ENCODE results near the gene ERAL1.
"Not testable (repeated sequence)": the region's sequence is repeated elsewhere in the genome, so short reads cannot be mapped to it uniquely, and the experiment has no call there.

The ERAL1 gene

GRCh38 chr17:28836541-28836940 is 18.3 kb upstream of the ERAL1 start:
- not testable (repeated sequence) for H3K79me2 ChIP-seq (ENCODE audit: control insufficient read depth, insufficient read depth, low read length, poor library complexity); H2BK5ac ChIP-seq (ENCODE audit: low read depth, low read length, poor library complexity); H2AFZ ChIP-seq (ENCODE audit: insufficient read depth, low read length, poor library complexity); H4K12ac ChIP-seq (ENCODE audit: low read depth, low read length); H3K27me3 ChIP-seq (ENCODE audit: insufficient read depth, low read length); H3K23ac ChIP-seq (ENCODE audit: low read length); H2AK5ac ChIP-seq (ENCODE audit: low read length); H3K14ac ChIP-seq (ENCODE audit: low read length); DNase-seq; H3K9ac ChIP-seq (ENCODE audit: low read length); H3K9me3 ChIP-seq (ENCODE audit: insufficient read depth, low read depth, low read length); H3K4me3 ChIP-seq (ENCODE audit: low read depth, low read length); H2BK120ac ChIP-seq (ENCODE audit: insufficient read depth, low read length, poor library complexity); H4K8ac ChIP-seq (ENCODE audit: low read depth, low read length); H3K18ac ChIP-seq (ENCODE audit: low read length); H3K4ac ChIP-seq (ENCODE audit: low read depth, low read length); H3K36me3 ChIP-seq (ENCODE audit: control insufficient read depth in 1 of 2, insufficient read depth in 2 of 2, low read length in 2 of 2); H3K27ac ChIP-seq (ENCODE audit: low read depth, low read length); H2BK12ac ChIP-seq (ENCODE audit: low read length); H3K79me1 ChIP-seq (ENCODE audit: low read length); H3K4me2 ChIP-seq (ENCODE audit: low read length); H4K91ac ChIP-seq (ENCODE audit: low read depth, low read length); H3K4me1 ChIP-seq (ENCODE audit: control insufficient read depth in 1 of 2, insufficient read depth in 2 of 2, low read length in 2 of 2)
- WGBS (ENCODE audit: extremely low coverage, insufficient coverage, insufficient read length), result no CpG with 5 or more reads among the region's 10 CpGs

GRCh38 chr17:28839221-28839620 is 15.6 kb upstream of the ERAL1 start:
- no peak overlapping the region for H2AFZ ChIP-seq (ENCODE audit: insufficient read depth, low read length, poor library complexity)
- H3K23ac ChIP-seq (ENCODE audit: low read length), result no peak overlapping the region
- no peak overlapping the region for H4K12ac ChIP-seq (ENCODE audit: low read depth, low read length)
- DNase-seq, result no peak
- no peak overlapping the region for H3K4me2 ChIP-seq (ENCODE audit: low read length)
- H4K91ac ChIP-seq (ENCODE audit: low read depth, low read length), result no peak overlapping the region
- WGBS (ENCODE audit: extremely low coverage, insufficient coverage, insufficient read length), result no CpG with 5 or more reads among the region's 2 CpGs
- H2BK120ac ChIP-seq (ENCODE audit: insufficient read depth, low read length, poor library complexity), result no peak overlapping the region
- no peaks in the 10 kb centered on the region for H3K4me1 ChIP-seq (ENCODE audit: control insufficient read depth in 1 of 2, insufficient read depth in 2 of 2, low read length in 2 of 2)
- H3K4me3 ChIP-seq (ENCODE audit: low read depth, low read length), result no peak overlapping the region
- H3K9me3 ChIP-seq (ENCODE audit: insufficient read depth, low read depth, low read length), result no peaks in the 10 kb centered on the region
- no peak overlapping the region for H3K27ac ChIP-seq (ENCODE audit: low read depth, low read length)
- no peak overlapping the region for H2BK5ac ChIP-seq (ENCODE audit: low read depth, low read length, poor library complexity)
- H2BK12ac ChIP-seq (ENCODE audit: low read length), result no peak overlapping the region
- peaks cover 0 to 2% of the 10 kb centered on the region in 2 experiments for H3K36me3 ChIP-seq (ENCODE audit: control insufficient read depth in 1 of 2, insufficient read depth in 2 of 2, low read length in 2 of 2)
- no peak overlapping the region for H3K14ac ChIP-seq (ENCODE audit: low read length)
- H3K4ac ChIP-seq (ENCODE audit: low read depth, low read length), result no peak overlapping the region
- H3K18ac ChIP-seq (ENCODE audit: low read length), result no peak overlapping the region
- no peak overlapping the region for H2AK5ac ChIP-seq (ENCODE audit: low read length)
- peaks cover 7% of the 10 kb centered on the region for H3K79me2 ChIP-seq (ENCODE audit: control insufficient read depth, insufficient read depth, low read length, poor library complexity)
- no peaks in the 10 kb centered on the region for H3K27me3 ChIP-seq (ENCODE audit: insufficient read depth, low read length)
- H4K8ac ChIP-seq (ENCODE audit: low read depth, low read length), result no peak overlapping the region
- no peak overlapping the region for H3K9ac ChIP-seq (ENCODE audit: low read length)
- H3K79me1 ChIP-seq (ENCODE audit: low read length), result peaks cover 7% of the 10 kb centered on the region

- no peaks in the 10 kb centered on the region for H3K4me1 ChIP-seq (ENCODE audit: control insufficient read depth in 1 of 2, insufficient read depth in 2 of 2, low read length in 2 of 2)
- H2BK5ac ChIP-seq (ENCODE audit: low read depth, low read length, poor library complexity), result no peak overlapping the region
- H3K4ac ChIP-seq (ENCODE audit: low read depth, low read length), result peak overlapping the region; percentile 98
- no peaks in the 10 kb centered on the region for H3K9me3 ChIP-seq (ENCODE audit: insufficient read depth, low read depth, low read length)
- H3K14ac ChIP-seq (ENCODE audit: low read length), result peak overlapping the region; percentile 94
- peaks cover 0 to 2% of the 10 kb centered on the region in 2 experiments for H3K36me3 ChIP-seq (ENCODE audit: control insufficient read depth in 1 of 2, insufficient read depth in 2 of 2, low read length in 2 of 2)
- peak overlapping the region; percentile 82 for H2BK120ac ChIP-seq (ENCODE audit: insufficient read depth, low read length, poor library complexity)
- H3K4me3 ChIP-seq (ENCODE audit: low read depth, low read length), result peak overlapping the region; percentile 97
- H3K23ac ChIP-seq (ENCODE audit: low read length), result no peak overlapping the region
- peak overlapping the region; percentile 98 for H4K12ac ChIP-seq (ENCODE audit: low read depth, low read length)
- H2AK5ac ChIP-seq (ENCODE audit: low read length), result peak overlapping the region; percentile 66
- H3K27ac ChIP-seq (ENCODE audit: low read depth, low read length), result peak overlapping the region; percentile 32
- H3K79me1 ChIP-seq (ENCODE audit: low read length), result peaks cover 7% of the 10 kb centered on the region
- H3K27me3 ChIP-seq (ENCODE audit: insufficient read depth, low read length), result no peaks in the 10 kb centered on the region
- peak overlapping the region; percentile 100 for H4K8ac ChIP-seq (ENCODE audit: low read depth, low read length)
- H3K18ac ChIP-seq (ENCODE audit: low read length), result peak overlapping the region; percentile 73
- peak in 1 of 2 donors; percentile 14 for DNase-seq
- peaks cover 7% of the 10 kb centered on the region for H3K79me2 ChIP-seq (ENCODE audit: control insufficient read depth, insufficient read depth, low read length, poor library complexity)
- peak overlapping the region; percentile 90 for H2AFZ ChIP-seq (ENCODE audit: insufficient read depth, low read length, poor library complexity)
- WGBS (ENCODE audit: extremely low coverage, insufficient coverage, insufficient read length), result no CpG with 5 or more reads among the region's 6 CpGs
- H2BK12ac ChIP-seq (ENCODE audit: low read length), result no peak overlapping the region
- H3K9ac ChIP-seq (ENCODE audit: low read length), result peak overlapping the region; percentile 93
- H4K91ac ChIP-seq (ENCODE audit: low read depth, low read length), result peak overlapping the region; percentile 80
- H3K4me2 ChIP-seq (ENCODE audit: low read length), result peak overlapping the region; percentile 94
Observed at GRCh38 chr17:28841901-28842281, 12.9 kb upstream of the ERAL1 start.

- Histone ChIP-seq H4K91ac (ENCODE audit: low read depth, low read length) (peak within 1 kb of the TSS; percentile 80), H2BK120ac (ENCODE audit: insufficient read depth, low read length, poor library complexity) (peak within 1 kb of the TSS; percentile 82), H3K4me2 (ENCODE audit: low read length) (peak within 1 kb of the TSS; percentile 94), H2AK5ac (ENCODE audit: low read length) (peak within 1 kb of the TSS; percentile 66), H3K79me2 (ENCODE audit: control insufficient read depth, insufficient read depth, low read length, poor library complexity) (peaks cover 7% of the 10 kb centered on the region), H3K36me3 (ENCODE audit: control insufficient read depth in 1 of 2, insufficient read depth in 2 of 2, low read length in 2 of 2) (no peaks in the 10 kb centered on the region), H2AFZ (ENCODE audit: insufficient read depth, low read length, poor library complexity) (peak within 1 kb of the TSS; percentile 99), H2BK5ac (ENCODE audit: low read depth, low read length, poor library complexity) (peak within 1 kb of the TSS; percentile 65), H4K8ac (ENCODE audit: low read depth, low read length) (peak within 1 kb of the TSS; percentile 100), H3K4me1 (ENCODE audit: control insufficient read depth in 1 of 2, insufficient read depth in 2 of 2, low read length in 2 of 2) (no peaks in the 10 kb centered on the region), H4K12ac (ENCODE audit: low read depth, low read length) (peak within 1 kb of the TSS; percentile 99), H3K14ac (ENCODE audit: low read length) (peak within 1 kb of the TSS; percentile 94), H3K4me3 (ENCODE audit: low read depth, low read length) (peak within 1 kb of the TSS; percentile 97), H3K9ac (ENCODE audit: low read length) (peak within 1 kb of the TSS; percentile 93), H3K23ac (ENCODE audit: low read length) (no peak within 1 kb of the TSS), H3K4ac (ENCODE audit: low read depth, low read length) (peak within 1 kb of the TSS; percentile 98), H3K79me1 (ENCODE audit: low read length) (peaks cover 7% of the 10 kb centered on the region), H3K27ac (ENCODE audit: low read depth, low read length) (peak within 1 kb of the TSS; percentile 32), H2BK12ac (ENCODE audit: low read length) (peak within 1 kb of the TSS; percentile 23), H3K27me3 (ENCODE audit: insufficient read depth, low read length) (no peaks in the 10 kb centered on the region), H3K18ac (ENCODE audit: low read length) (peak within 1 kb of the TSS; percentile 73), H3K9me3 (ENCODE audit: insufficient read depth, low read depth, low read length) (no peaks in the 10 kb centered on the region)
- peak; percentile 89 to 93 for DNase-seq
- WGBS (ENCODE audit: extremely low coverage, insufficient coverage, insufficient read length), result no CpG with 5 or more reads among the region's 44 CpGs
Observed at GRCh38 chr17:28842282-28843012, 12.4 kb upstream of the ERAL1 start, which contains the start of gene FAM222B. TSS of gene FAM222B (minus strand) at chr17:28842790. CDS start at chr17:28766667, 76,123 bp downstream.

All from trophoblast cell (in vitro differentiated cells and primary cell).